ENCODE measurements around the gene RAI14.

Gene RAI14

DNA sequence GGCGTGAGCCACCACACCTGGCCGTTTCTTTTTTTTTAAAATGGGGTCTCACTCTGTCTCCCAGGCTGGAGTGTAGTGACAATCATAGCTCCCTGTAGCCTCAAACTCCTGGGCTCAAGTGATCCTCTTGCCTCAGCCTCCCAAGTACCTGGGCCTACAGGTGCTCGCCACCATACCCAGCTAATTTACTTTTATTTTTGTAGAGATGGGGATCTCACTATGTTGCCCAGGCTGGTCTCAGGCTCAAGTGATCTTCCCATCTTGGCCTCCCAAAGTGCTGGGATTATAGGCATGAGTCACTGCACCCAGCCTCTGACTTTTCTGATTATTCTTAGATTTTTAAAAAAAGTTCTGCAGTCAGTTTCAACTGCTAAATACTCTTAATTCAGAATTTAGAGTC, 21.3 kb downstream of the RAI14 start:
- DNase-seq (ENCODE audit: low read depth), result no peak

DNA sequence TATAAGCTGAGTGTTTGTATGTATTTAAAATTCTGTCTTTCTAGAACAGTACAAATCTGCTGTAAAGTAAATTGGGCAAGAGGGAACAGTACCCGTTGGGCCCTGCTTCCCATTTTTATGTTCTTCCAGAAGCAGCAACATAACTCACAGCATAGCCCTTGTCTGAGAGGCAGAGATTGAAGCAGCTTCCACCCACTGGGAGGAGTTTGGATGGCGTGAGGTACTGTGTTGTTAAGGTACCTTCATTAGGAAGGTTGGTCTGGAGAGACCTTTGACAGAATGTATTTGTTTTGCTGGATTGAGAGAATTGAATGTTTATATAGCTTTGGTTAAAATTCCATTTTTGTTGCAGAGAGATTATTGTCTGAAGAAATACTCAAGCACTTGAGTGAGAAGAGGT, 24.8 kb downstream of the RAI14 start:
- DNase-seq (ENCODE audit: low read depth), result no peak

DNA sequence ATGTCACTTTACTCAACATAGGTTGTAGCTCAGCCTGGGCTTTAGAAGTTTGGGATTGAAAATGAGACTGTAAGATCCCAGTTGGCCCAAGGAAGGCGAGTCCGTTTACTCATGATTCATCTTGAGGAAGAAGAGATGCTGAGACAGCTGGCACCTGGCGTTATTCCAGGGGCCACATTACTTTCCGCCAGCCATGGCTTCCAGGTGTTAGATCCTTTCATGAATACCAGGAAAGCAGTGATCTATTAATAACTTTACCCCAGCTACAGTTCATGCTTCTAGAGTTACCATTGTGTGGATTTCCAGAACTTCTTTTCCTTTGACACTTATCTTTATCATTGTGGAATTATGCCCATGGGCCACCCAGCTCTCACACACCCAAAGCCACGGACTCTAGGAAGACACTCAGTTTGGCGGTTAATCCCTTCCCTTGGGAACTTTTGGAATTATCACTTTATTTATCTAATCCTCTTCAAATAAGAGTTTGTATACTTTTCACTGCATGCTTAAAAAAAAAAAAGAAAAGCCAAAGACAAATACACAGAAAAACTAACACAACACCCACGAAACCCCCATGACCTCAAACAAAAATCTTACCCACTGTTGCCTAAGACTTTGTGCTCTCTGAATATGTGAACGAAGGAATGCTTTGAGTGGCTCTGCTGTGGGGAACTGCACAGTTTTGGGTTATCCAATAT, 26.9 kb downstream of the RAI14 start:
- no peak for DNase-seq (ENCODE audit: low read depth)

DNA sequence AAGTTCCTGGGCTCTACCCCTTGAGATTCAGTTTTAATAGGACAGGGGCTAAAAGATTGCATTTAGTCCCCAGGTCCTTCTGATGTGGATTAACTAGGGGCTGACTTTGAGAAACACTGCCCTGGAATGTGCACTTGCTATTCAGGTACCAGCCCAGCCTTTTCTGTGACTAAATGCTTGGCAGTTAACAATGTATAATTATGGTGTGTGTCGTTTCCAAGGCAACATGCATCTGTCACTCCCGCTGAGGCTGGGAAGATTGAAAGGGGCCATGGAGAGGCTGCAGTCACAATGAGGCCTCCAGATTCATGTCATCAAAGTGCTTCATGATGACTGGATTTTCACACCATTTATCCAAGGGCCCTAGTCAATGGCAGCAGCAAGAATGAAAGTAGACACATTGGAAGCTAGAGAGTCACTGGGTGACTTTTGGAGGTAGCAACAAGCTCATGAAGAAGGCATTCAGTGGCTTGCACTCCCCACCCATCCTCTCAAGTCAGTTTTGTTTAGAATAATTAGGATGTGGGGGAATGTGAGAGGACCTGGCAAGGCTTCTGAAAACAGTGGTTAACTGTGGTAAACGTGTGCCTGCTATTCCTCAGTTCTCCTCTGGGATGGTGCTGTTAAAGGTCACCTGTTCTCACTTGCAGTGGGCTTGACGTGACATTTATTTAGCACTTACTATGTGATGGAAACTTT, 28.3 kb downstream of the RAI14 start:
- no peak for DNase-seq (ENCODE audit: low read depth)

DNA sequence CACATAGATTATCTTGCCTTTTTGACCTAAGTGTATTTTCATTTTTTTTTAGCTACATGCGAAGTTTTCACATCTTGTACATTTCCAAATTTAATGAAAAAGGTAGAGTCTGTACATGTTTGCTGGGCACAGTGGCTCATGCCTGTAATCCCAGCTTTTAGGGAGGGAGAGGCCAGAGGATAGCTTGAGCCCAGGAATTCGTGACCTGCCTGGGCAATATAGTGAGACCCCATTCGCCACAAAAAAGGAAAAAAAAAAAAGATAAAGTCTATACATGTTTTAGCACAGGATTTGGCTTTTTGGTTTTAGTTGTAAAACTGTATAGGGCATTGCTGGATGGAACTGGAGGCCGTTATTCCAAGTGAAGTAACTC, 28.8 kb downstream of the RAI14 start:
- DNase-seq (ENCODE audit: low read depth), result no peak

DNA sequence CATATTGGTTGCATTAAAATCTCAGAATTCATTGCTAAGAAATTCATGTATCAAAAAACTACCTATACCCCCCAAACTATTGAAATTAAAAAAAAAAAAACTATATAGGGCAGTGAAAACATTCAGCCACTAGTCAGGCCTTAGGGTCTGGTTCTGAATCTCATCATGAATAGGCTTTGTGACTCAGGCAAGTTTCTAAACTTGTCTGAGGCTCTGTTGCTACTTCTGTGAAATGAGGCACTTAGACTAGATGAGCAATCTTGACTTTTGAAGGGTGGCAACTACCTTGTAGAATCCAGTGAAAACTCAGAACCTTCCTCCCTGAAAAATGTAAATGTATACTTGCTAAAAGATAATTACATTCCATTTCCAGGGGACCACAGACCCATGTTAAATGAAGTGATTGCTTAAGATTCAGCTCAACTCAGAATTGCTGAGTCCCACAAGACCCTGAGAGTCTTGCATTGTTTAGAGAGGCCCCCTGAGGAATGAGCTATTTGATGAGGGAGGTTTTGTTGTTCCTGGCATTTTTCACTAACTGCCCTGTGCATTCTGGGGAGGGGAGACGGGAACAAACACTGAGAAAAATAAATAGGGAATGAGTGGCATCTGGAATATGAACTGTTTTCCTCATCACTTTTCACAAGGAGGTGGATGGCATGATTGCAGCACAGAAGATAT, 29.5 kb downstream of the RAI14 start:
- no peak for DNase-seq (ENCODE audit: low read depth)

DNA sequence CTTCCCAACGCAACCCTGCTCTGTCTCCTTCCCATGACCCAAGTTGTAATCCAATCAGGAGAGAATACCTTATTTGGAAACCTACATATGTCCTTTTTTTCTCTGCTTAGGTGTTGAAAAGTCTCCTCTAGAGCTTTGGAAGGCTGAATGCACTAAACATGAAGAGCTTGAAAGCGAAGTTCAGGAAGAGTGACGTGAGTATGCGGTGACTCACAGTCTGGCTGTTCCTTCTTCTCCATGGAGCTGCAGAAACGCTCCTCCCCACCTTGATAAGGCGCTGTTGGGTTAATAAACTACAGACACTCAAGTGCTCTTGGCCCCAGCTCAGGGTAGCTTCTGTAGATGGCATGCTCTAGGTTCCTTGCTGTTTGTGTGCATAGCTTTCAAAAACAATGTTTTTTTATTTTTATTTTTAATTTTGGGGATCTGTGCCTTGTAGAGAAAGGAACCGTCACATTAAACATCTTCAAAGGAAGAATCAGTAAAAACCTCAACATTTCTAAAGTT, 30.7 kb downstream of the RAI14 start:
- DNase-seq (ENCODE audit: low read depth), result no peak

DNA sequence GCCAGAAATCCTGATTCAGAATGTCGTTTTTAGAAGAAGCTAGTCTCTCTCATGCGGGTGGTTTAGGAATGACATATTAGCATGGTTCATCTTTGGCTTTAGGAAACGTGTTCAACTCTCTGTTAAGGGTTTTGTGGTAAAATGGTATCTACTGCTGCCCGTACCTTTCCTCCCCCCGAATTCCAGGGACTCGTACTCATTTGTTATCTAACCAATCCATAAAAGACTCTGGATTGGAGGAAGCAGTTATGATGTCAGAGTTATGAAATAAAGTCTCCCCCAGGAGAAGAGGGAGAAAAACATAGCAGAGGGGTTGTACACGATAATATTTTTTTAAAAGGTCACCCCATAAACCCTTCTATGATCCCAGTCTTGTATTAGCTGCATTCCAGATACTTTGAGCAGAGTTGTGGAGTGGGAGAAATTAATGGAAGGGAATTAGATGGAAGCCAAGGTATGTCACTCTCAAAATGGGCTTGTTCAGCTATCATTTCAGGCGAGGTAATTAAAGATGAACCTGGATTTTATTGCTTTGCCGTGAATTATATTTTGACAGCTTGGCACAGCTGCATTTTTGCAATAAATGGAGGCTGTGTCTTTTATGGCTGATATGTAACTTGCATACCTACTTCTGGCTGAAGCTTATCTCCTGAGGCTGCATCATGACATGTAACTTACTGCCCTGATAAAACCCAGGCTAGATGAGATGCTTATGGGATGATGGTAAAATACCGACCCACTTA, 31.3 kb downstream of the RAI14 start:
- DNase-seq (ENCODE audit: low read depth), result no peak

DNA sequence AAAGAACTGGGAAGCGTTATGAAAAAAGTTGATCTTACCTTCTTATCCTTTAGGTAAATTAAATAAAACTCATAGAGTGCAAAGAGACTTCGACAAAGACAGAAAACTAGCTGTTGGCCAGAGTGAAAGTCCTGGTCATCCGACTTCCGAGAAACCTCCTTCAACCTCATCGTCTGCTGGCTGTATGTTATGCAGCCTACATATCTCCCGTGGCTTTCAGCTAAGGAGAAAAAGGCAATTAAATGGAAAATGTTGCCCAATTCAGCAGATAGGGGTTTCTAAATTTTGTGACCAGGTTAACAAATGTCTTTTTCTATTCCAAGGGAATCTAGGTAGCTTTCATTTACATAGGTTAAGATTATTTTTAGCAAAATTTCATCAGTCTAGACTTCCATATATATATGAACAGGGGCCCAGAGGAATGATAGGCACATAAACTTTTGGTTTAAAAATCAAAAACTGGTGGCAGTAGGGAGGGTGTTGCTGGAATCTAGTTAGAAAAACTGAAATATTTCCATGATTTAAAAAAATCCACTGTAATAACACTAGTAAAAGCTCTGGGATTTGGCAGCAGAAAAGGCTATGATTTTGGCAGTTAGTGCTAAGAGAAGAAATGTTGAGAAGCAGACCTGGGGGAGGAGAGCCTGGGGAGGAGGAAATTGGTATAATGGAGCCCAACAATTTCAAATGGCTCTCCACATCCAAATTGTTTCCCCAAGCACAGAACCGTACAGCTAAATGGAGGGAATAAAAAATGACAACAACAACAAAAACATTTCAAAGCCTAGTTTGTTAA, 32.1 kb downstream of the RAI14 start:
- no peak for DNase-seq (ENCODE audit: low read depth)

DNA sequence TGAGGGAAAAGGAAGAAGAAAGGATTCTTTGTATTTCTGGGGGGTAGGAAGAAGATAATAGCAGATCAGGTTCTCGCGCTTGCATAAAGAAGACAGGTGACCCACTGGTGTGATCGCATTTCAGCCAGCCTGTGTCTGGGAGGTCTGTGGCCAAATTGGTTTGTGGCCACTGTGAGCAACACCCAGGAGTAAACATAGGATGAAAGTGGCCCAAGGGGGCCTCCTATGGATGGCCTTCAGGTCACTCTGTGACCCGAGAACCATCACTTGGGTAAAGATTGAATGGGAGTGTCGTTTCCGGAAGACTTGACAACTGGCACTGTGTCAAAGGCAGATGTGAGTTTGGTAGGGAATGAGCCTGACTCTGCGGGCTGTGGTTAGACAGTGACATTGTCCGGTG, 34.2 kb downstream of the RAI14 start:
- DNase-seq (ENCODE audit: low read depth), result no peak

DNA sequence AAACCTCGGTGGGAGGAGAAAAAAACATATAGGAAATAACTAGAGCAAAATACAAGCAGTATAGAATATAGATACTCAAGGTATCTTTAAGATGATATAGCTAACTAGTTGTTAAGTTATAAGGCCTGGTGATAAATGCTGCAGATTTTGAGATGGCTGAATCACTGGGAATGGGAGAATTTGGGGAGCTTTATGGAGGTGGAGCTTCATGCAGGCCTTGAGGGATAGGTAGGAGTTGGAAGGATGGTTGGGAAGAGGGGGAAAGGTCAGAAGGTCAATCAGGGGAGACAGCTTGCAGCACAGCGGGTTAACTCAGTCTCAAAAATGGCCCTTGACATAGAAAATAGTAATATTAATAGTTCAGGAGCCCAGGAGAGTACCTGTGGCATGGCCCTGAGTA, 34.8 kb downstream of the RAI14 start:
- no peak for DNase-seq (ENCODE audit: low read depth)

DNA sequence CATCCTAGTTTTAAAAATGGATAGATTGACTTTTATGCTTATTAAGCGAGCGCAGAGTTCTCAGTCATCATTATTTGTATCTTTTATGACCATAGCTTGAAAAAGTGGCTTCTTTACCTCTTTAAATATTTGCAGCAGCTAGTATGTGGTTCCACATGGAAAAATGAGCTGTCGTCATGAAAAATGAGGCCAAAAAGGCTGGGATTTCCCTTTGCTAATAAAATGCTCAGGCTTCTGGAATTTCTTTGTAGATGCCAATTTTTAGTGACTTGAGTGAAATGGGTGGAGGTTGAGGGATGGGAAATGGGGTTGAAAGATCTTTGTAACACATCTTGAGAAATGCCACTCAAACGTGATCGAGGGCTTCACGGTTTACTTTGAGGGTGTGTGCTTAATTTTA, 35.2 kb downstream of the RAI14 start:
- no peak for DNase-seq (ENCODE audit: low read depth)

DNA sequence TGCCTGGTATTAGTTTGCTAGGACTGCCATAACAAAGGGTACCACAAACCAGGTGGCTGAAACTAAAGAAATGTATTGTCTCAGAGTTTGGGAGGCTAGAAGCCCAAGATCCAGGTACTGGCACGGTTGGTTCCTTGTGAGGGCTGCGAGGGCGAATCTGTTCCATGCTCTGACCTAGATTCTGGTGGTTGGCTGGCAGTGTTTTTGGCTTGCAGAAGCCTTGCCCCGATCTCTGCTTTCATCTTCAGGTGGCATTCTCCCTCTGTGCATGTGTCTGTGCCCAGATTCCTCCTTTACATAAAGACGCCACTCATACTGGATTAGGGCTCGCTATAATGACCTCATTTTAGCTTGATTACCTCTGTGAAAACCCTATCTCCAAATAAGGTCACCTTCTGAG, 36.7 kb downstream of the RAI14 start:
- DNase-seq (ENCODE audit: low read depth), result no peak

DNA sequence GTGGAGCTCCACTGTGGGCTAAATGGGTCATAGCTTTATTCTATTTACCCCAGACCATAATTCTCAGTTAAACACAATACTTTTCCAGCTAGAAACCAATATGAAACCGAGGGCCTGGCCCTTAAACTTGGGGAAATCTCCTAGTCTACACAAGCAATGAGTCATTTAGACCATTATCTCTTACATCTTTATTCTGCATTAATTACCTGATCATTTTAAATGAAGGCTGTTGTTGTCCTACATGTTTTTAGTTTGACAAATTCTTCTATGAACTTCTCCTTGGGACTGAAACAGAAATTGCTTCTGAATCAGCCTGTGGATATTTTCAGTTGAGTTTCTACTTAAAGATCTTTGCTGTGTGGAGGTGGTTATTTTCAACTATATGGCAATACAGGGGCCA, 37.9 kb downstream of the RAI14 start:
- DNase-seq (ENCODE audit: low read depth), result no peak

DNA sequence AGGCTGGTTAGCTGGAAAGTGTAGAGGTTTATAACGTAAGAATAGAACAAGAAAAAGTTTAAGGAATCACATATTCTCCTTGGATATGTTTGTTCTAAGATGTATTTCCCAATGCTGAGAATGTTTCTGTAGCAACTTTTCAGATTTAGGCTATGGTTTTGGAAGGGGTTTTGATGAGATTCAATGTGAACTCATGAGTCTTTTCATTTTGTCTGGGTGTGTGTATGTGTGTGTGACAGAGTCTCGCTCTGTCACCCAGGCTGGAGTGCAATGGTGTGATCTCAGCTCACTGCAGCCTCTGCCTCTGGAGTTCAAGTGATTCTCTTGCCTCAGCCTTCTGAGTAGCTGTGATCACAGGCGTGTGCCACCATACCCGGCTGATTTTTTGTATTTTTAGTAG, 38.6 kb downstream of the RAI14 start:
- DNase-seq (ENCODE audit: low read depth), result no peak

DNA sequence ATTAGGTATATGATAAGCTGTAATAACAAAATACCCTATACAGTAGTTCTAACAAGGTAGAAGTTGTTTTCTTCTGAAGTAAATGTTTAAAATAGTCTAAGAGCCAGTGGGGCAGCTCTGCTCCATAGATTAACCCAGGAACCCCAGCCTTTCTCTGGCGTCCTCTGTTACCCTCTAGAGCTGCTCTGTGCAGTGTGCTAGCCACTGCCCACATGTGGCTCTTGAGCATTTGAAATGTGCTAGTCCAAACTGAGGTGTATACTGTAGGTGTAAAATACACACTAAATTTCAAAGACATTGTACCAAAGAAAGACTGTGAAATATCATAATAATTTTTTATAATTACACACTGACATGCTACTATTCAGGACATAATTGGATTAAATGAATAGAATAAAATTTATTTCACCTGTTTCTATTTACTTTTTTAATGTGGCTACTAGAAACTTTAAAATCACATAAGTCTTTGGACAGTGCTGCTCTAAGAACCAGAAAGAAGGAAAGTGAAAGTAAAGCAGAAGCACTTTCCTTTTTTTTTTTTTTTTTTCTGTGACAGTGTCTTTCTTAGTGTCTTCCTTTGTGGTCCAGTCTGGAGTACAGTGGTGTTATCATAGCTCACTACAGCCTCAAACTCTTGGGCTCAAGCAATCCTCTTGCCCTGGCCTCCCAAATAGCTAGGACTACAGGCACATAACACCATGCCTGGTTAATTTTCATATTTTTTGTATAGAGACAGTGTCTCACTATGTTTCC, 39.3 kb downstream of the RAI14 start:
- DNase-seq (ENCODE audit: low read depth), result no peak

DNA sequence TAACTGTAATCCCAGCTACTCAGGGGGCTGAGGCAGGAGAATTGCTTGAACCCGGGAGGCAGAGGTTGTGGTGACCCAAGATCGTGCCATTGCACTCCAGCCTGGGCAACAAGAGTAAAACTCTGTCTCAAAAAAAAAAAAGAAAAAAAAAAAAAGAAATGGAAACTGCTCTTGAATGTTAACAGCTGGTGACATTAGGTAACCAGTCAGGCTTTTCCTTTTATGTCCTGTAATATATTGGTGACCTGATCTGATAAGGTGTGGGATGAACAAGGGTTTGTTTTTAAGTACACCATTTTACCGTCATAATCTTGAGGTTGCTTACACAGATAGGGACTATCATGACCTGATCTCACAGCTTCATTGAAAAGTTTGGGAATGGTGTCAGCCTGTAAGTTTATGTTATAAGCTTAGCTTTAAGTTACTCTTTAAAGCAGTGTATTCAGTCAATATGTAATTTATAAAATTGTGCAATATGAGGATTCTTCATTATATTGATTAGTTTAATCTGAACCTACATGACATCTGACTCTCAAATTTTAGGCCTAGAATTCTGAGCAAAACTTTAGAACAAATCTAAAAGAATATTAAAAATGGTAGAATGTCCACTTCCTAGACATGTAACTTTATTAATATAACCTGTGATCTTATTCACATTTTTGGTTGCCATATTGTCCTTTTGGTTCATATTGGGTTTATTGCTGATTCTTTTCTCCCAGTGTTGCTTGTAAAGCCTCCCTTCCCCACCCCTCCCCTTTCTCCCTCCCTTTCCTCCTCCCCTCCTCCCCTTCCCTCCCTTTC, 41.4 kb downstream of the RAI14 start:
- no peak for DNase-seq (ENCODE audit: low read depth)

DNA sequence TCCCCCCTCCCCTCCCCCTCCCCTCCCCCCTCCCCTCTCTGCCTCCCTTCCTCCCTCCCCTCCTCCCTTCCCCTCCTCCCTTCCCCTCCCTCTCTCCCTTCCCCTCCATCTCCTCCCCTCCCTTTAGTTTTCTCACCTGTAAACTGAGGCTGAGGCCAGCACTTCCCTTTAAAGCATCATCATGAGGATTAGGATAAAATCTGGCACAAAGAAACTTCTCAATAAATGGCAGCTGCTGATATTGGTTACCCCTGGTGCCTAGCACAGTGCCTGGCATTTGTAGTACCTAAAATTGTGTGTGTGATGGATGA, 41.9 kb downstream of the RAI14 start:
- no peak for DNase-seq (ENCODE audit: low read depth)

DNA sequence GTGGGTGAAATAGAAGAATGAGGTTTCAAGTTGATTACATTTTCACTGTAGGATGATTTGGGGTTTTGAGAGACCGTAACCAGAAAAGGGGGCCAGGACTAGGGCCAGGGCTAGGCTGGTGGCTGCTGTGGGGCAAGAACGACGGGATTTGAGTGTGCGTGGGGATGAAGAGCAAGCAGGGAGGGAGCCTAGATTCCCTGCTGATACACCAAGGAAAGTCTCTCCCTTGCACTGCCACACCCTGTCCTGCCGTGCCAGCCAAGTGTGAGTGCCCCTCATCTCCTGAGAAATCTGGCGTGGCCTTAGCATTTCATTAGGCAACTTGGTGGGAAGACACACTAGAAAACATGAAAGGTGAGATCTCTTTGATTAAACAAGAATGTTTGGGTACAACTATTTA, 42.6 kb downstream of the RAI14 start:
- DNase-seq (ENCODE audit: low read depth), result no peak
